Activated T-helper 1 cell treated with Interleukin-2 at 50 U/mL for 16 hours (primary cell): Measurements from ENCODE around the gene IL33.

ENCODE experiments used
- DNase-seq: peaks from one replicate; pipeline ENCODE4 v3.0.0-alpha.2; 2020; ENCODE audit warnings: low read depth

IL33 gene

GRCh38 chr9:6216951-6217350, 1.3 kb downstream of the IL33 start:
- no peak for DNase-seq

- no peak for DNase-seq
These were observed 2.5 kb downstream of the IL33 start for GRCh38 chr9:6218099-6218502.

- no peak for DNase-seq
These were observed 3.4 kb downstream of the IL33 start for GRCh38 chr9:6219040-6219439.

- DNase-seq = no peak
These were observed 4.4 kb downstream of the IL33 start for GRCh38 chr9:6219981-6220380.

- no peak for DNase-seq
These were observed 9.0 kb downstream of the IL33 start for GRCh38 chr9:6224393-6225154.

GRCh38 chr9:6226696-6227095, 11.1 kb downstream of the IL33 start:
- DNase-seq = no peak

- no peak for DNase-seq
These were observed 13.6 kb downstream of the IL33 start for GRCh38 chr9:6229186-6229585.

- no peak for DNase-seq
These were observed 14.0 kb downstream of the IL33 start for GRCh38 chr9:6229619-6230018.

GRCh38 chr9:6230037-6230780, 14.6 kb downstream of the IL33 start:
- no peak for DNase-seq

GRCh38 chr9:6232336-6232945, 16.8 kb downstream of the IL33 start:
- DNase-seq = no peak

- no peak for DNase-seq
These were observed 18.4 kb downstream of the IL33 start for GRCh38 chr9:6234014-6234413.

- no peak for DNase-seq
These were observed 21.7 kb downstream of the IL33 start for GRCh38 chr9:6237267-6237666.

- no peak for DNase-seq
These were observed 23.4 kb downstream of the IL33 start for GRCh38 chr9:6239048-6239461.

GRCh38 chr9:6239694-6240093, 24.1 kb downstream of the IL33 start:
- no peak for DNase-seq

GRCh38 chr9:6243746-6244145, 28.1 kb downstream of the IL33 start:
- no peak for DNase-seq

- DNase-seq = no peak
These were observed 31.7 kb downstream of the IL33 start for GRCh38 chr9:6247266-6247665.

- DNase-seq = no peak
These were observed 53.3 kb downstream of the IL33 start for GRCh38 chr9:6268826-6269397.

GRCh38 chr9:6270896-6271295, 55.3 kb downstream of the IL33 start:
- no peak for DNase-seq

- DNase-seq = no peak
These were observed 56.1 kb downstream of the IL33 start for GRCh38 chr9:6271508-6272228.

GRCh38 chr9:6272229-6272598, 56.6 kb downstream of the IL33 start:
- DNase-seq = no peak

GRCh38 chr9:6277417-6277816, 61.8 kb downstream of the IL33 start:
- no peak for DNase-seq

GRCh38 chr9:6301858-6302257, 86.3 kb downstream of the IL33 start:
- DNase-seq = no peak
